Inflammatory macrophage treated with lipopolysaccharide for 4 hours (primary cell): ENCODE data around the gene CTDP1.

Source experiments
- DNase-seq: peaks from one replicate; pipeline ENCODE4 v3.0.0-alpha.2; 2020

The CTDP1 gene

DNA sequence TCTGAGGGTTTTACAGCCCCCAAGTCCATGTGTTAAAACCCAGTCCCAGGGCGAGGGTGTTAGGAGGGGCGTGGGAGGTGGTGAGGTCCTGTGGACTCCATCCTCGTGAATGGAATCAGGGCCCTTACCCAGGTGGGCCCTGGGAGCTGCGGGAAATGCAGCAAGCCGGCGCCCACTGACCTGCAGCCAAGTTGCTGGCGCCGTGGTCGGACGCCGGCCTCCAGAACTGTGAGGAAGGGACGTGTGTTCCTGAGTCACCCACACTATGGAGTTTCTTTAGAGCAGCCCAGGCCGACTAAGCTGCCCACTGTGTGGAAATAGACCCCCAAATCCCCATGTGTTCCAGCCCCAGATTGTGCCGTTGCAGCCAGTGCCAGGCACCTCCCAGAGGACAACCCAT lies 26.4 kb downstream of the CTDP1 start:
- no peak for DNase-seq

DNA sequence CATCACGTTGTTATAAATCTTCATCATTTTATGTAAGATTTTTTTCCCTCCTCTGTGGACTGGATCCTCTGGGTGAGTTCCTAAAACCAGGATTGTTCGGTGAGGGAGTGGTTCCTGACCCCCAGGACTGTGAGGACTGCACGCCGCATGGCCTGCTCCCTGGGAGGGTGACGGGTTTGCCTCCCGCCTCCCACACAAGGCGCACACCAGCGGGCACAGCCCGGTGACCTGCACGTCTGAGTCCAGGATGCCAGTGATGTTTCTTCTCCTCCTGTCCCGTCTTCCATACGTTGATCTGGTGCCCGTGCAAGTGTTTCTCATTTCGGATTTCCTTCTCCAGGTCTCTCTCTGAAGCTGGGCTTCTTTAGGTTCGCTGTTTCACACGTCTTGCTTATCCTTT lies 27.1 kb downstream of the CTDP1 start:
- DNase-seq, result no peak

DNA sequence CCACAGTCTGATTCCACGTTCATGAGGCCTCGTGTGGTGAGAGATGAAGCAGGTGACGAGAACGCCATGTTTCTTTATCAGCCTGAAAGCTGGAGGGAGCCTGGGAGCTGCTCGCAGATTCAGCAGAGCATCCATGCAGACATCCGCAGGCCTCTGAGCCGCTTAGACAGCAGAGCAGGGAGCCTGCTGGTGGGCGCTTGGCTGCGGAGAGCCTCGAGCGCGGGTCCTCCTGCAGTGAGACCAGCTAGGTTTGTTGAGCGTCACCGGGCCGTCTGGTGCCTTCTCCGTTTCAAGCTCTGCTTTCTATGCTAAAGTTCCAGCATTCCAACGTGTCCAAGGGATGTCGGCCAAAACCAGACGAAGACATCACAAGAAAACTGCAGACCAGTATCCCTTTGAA lies 27.6 kb downstream of the CTDP1 start:
- DNase-seq, result no peak

DNA sequence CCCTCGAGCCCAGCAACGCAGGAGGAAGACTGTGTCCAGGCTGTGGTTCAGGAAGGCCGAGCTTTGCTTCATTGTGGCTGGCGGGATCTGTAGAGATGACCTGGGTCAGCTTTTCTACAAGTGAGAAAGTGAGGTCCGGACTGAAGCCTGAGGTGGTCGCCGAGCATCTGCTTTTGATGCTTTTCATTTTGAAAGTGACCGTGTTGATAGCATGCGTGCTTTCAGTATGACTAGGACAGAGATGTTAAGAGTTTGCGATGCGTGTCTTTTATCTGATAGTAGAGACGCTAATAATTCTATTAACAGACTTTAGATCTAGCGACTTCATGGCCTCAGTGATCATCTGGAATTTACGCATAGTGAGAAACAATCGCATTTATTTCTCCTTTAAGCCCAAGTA lies 28.1 kb downstream of the CTDP1 start:
- DNase-seq, result no peak

DNA sequence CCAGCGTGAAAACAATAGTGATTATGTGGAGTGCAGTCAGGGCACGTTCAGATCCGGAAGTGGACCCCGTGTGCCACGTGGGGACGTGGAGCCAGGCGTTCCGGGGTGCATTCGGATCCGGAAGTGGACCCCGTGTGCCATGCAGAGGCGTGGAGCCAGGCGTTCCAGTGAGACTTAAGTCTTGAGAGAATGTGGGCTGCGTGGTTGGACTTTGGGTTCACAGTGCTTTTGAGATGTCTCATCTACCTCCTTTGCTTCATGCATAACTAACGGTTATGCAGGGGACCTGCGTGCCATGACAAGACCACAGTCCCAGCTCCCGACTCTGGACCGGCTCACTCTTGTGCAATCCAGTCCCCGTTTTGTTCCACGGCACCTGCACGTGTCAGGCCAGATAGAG lies 28.8 kb downstream of the CTDP1 start:
- DNase-seq, result no peak

DNA sequence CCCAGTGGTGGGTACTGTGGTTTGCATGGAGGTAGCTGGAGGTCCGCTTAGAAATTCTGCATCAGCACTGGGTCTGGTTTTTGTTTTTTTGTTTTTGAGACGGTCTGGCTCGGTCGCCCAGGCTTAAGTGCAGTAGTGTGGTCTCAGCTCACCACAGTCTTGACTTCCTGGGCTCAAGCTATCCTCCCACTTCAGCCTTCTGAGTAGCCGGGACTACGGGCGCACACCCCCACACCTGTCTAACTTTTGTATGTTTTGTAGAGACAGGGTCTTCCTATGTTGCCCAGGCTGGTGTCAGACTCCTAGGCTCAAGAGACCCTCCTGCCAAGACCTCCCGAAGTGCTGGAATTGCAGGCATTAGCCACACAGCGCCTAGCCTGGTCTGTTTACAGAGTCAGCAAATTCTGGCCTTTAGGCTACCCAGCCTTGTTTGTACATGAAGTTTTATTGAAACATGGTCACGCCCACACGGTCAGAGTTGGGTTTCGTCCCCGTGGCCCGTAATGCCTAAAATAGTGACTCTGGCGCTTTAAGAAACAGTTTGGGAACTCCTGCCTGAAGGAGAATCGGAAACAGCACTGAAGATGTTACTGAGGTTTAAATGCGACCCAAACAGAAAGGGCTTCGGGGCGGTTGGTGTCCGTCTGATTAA lies 32.7 kb downstream of the CTDP1 start:
- DNase-seq, result no peak

DNA sequence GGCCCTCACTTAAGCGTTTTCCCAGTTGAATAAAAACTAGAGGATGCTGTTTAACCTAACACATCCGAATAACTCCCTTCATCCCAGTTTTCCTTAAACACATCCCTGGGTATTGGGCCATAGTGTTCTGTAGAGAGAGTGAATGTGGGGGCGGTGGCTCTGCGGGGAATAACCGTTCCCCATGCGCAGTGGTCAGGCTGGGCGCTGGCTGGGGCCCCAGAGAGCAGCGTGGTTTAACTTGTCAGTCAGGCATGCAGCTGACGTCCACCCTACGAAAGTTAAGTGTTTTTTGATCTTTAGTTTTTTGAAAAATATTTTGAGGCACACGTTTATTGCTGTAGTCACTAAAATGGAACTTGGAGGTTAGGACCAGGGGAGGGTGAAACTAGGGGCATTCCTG lies 33.7 kb downstream of the CTDP1 start:
- no peak for DNase-seq

DNA sequence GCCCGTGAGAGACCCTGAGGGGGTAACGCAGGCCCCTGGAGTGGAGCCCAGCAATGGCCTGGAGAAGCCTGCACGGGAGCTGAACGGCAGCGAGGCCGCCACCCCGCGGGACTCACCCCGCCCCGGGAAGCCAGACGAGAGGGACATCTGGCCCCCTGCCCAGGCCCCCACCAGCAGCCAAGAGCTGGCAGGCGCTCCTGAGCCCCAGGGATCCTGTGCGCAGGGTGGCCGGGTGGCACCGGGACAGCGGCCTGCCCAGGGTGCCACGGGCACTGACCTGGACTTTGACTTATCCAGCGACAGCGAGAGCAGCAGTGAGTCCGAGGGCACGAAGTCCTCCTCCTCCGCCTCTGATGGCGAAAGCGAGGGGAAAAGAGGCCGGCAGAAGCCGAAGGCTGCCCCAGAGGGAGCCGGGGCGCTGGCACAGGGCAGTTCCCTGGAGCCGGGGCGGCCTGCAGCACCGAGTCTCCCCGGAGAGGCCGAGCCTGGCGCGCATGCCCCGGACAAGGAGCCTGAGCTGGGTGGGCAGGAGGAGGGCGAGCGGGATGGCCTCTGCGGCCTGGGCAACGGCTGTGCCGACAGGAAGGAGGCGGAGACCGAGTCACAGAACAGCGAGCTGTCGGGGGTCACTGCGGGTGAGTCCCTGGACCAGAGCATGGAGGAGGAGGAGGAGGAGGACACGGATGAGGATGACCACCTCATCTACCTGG lies 35.1 kb downstream of the CTDP1 start:
- no peak for DNase-seq

DNA sequence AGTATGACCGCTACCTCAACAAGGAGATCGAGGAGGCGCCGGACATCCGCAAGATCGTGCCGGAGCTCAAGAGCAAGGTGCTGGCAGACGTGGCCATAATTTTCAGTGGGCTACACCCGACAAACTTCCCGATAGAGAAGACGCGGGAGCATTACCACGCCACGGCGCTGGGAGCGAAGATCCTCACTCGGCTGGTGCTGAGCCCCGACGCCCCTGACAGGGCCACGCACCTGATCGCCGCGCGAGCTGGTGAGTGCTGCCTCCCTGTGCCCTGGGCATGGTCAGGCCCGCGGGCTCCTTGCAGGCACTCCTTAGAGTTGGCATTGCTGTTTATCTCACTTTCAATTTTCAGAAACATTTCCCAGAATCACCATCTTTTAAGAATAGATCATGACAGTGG lies 35.7 kb downstream of the CTDP1 start:
- DNase-seq, result no peak

DNA sequence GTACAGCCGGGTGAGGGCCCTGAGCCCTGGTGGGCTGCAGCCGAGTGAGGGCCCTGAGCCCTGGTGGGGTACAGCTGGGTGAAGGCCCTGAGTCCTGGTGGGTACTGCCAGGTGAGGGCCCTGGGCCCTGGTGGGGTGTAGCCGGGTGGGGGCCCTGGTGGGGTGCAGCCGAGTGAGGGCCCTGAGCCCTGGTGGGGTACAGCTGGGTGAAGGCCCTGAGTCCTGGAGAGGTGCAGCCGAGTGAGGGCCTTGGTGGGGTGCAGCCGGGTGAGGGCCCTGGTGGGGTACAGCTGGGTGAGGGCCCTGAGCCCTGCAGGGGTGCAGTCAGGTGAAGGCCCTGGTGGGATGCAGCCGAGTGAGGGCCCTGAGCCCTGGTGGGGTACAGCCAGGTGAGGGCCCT lies 37.5 kb downstream of the CTDP1 start:
- no peak for DNase-seq

DNA sequence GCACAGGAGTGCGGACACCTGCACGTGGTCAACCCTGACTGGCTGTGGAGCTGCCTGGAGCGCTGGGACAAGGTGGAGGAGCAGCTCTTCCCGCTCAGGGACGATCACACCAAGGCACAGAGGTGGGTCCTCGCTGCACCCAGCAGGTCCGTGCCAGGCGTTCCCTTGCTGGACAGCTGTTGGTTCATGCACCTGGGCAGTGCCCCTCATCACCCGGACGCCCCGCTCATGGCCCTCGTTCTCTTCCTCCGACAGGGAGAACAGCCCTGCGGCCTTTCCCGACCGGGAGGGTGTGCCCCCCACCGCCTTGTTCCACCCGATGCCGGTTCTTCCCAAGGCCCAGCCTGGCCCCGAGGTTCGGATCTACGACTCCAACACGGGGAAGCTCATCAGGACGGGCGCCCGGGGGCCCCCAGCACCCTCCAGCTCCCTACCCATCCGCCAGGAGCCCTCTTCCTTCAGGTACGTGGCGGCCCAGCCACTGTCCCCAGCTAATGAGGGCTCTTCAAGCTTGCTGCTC lies 38.0 kb downstream of the CTDP1 start:
- DNase-seq, result no peak

DNA sequence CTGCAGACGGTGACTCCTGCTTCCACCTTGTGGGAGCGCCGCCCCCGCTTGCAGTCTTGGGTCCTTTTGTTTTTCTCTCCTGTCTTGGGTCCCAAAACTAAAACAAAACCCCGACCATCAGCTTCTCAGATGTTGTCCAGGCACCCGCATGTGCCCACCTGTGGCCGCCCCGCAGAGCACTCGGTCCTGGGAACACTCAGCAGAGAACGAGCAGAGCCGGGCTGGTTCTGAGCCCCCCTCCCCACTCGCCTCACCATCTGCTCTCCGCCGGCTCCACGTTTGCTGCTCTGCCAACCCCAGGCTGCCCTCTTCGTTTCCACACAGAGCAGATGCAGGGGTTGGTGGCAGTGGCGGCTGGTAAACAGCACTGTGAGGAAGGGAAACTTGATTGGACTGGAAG lies 38.5 kb downstream of the CTDP1 start:
- no peak for DNase-seq

DNA sequence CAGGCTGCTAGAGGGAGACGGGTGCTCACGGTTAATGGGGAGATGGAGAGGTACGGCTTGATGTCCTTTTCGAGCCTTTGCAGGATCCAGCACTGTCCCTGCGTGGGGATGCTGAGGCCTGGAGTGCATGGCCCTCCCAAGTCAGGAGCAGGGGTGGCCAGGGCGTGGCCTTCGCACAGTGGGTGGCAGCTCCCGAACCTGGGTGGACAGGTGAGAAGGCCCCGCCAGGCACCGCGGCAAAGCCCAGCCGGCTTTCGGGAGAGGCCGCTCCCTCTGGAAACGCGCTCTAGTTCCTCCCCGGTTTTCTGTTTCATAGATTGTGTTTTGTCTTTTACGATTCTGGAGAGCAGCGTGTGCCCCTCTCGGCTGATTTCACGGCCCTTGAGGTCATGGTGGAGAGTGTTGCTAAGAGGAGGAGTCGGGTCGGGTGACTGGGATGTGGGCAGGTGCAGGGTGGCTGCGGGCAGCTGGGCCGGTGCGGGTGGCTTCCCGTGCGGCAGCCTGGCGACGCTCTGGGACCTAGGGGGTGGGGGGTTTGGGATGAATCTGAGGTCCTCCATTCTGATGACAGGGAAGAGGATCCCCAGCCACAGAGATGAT lies 39.4 kb downstream of the CTDP1 start:
- DNase-seq, result no peak

DNA sequence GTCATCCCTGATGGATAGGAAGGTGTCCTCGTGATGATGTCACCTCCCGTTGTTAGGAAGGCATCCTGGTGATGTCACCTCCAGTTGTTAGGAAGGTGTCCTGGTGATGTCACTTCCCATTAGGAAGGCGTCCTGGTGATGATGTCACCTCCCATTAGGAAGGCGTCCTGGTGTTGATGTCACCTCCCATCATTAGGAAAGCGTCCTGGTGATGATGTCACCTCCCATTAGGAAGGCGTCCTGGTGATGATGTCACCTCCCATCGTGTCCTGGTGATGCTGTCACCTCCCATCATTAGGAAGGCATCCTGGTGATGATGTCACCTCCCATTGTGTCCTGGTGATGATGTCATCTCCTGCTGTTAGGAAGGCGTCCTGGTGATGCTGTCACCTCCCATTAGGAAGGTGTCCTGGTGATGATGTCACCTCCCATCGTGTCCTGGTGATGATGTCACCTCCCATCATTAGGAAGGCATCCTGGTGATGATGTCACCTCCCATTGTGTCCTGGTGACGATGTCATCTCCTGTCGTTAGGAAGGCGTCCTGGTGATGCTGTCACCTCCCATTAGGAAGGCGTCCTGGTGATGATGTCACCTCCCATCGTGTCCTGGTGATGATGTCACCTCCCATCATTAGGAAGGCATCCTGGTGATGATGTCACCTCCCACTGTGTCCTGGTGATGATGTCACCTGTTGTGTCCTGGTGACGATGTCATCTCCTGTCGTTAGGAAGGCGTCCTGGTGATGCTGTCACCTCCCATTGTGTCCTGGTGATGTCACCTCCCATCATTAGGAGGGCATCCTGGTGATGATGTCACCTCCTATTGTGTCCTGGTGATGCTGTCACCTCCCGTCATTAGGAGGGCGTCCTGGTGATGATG lies 40.1 kb downstream of the CTDP1 start:
- DNase-seq, result peak; percentile 9

DNA sequence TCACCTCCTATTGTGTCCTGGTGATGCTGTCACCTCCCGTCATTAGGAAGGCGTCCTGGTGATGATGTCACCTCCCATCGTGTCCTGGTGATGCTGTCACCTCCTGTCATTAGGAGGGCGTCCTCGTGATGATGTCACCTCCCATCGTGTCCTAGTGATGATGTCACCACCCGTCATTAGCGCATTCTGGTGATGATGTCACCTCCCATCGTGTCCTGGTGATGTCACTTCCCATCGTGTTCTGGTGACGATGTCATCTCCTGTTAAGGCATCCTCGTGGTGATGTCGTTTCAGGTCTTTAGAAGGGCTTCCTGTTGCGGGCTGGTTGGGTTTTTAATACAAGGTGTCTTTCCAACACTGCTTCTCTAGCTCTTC lies 40.7 kb downstream of the CTDP1 start:
- DNase-seq, result no peak

DNA sequence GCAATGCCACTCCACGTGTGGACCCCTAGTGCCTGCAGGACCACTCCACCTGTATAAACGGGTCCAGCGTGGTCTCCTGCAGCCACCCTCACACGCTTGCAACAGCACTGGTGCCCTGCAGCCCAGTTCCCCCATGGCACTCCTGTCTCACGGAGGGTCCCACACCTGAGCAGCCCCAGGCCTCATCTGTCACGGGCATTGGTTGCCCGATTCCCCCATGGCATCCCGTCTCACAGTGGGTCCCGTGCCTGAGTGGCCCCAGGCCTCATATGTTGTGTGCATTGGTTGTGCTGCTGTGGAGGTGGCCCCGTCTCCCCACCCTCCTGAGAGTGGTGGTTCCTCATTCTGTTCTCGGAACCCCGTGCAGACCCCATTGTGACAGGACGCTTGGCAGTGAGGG lies 43.4 kb downstream of the CTDP1 start:
- DNase-seq, result no peak

DNA sequence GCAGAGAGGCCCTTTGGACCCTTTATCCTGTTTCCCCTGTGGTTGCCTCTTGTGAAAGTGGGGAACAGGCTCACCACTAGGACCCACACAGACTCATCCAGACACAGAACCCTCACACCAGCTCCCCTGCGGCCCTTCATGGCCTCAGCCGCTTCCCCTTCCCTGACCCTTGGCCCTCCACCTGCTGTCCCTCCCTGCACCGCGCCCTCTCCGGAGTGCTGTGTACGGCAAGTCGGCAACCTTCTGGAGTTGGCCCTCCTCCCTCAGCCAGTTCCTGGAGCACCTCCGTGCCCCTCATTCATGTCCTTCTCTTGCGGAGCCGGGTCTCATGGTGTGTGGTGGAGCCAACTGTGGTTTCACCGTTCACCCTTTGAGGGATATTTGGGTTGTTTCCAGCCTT lies 44.0 kb downstream of the CTDP1 start:
- DNase-seq, result no peak

DNA sequence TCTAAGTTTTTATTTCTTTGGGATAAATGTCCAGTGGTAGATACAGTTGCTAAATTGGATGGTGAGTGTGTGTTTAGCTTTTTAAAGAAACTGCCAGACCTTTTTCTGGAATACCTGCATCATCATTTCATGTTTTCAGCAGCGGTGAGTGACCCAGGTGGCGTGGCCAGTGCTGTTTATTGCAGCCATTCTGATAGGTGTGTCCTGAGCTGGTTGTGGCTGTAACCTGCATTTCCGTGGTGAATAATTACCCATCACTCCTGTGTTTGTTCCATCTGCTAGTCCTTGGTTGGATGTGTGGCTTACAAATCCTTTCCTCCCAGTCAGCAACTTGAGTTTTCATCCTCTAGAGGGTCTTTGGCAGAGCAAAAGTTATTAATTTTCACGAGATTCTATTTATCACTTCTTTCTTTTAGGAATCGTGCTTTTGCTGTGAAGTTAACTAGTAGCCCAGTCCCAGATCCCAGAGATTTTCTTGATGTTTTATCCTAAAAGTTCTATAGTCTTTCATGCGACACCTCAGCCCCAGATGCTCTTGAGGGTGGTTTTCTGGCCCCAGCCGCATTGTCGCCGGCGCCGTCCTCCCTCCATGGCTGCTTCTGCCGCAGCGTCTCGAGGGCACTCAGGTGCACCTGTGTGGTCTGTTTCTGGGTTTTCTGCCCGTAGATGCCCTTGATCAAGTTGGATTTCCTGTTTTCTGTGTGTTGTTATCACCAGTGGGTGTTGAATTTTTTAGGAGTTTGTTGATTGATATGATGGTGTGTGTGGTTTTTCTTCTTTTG lies 44.9 kb downstream of the CTDP1 start:
- DNase-seq, result no peak

DNA sequence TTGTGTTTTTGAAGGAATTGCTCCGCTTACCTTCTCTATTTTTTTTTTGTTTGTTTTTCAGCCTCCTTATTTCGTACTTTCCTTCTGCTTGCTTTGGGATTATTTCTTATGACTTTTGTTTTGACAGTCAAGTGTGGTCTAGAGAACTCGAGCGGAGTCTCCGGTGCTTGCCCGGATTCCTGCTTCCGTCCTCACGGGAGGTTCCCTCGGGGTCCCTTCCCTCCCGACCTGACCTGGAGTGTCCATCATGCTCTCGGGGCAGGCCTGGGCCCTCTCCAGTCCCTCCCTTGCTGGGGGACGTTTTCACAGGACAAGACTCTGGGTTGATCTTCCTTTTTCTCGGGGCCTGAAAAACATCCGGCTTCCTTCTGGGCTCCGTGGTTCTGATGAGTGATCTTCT lies 45.9 kb downstream of the CTDP1 start:
- no peak for DNase-seq

DNA sequence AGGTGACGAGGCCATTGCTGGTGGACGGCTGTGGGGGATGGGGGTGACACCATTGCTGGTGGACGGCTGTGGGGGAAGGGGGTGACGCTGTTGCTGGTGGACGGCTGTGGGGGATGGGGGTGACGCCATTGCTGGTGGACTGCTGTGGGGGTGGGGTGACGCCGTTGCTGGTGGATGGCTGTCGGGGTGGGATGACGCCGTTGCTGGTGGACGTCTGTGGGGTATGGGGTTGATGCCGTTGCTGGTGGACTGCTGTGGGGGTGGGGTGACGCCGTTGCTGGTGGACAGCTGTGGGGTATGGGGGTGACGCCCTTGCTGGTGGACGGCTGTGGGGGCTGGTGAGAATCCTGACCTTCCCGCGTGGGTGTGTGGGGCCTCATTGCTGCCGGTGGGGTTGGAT lies 47.1 kb downstream of the CTDP1 start:
- no peak for DNase-seq

DNA sequence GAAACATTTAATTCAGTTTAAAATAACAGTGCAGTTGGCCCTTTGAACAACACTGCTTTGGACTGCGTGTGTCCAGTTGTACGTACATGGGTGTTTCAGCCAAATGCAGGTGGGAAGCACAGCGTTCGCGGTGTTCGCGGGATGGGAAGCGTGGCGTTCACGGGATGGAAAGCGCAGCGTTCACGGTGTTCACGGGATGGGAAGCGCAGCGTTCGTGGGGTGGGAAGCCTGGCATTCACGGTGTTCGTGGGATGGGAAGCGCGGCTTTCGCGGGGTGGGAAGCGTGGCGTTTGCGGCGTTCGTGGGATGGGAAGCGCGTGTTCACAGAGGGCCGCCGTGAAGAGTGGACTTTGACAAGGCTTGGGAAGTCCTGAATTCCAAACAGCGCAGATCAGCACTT lies 47.6 kb downstream of the CTDP1 start:
- no peak for DNase-seq

DNA sequence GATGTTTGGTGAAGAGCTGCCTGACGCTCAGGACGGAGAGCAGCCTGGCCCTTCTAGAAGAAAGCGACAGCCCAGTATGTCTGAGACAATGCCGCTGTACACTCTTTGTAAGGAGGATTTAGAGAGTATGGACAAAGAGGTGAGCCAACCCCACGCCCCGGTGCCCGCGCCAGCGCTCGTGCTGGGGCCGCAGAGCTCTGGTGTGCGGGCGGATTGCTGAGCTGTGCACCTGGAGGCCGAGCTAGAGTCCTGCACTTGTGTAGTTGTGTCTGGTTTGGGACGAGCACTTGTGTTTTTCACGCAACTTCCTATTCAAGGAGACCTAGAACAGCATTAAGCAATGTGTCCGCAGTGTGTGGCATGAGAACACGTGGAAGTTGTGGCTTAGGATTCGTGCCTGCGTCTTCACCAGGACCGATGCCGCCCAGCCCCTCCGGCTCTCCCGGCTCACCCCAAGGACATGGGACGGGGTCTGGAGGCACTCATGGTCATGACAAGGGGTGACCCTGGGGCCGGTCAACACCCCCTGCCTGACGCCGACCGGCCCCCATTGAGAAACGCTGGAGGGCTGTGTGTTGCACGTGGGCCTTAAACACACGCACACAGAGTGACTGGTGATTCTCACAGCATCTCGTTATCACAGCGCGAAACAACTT lies 49.5 kb downstream of the CTDP1 start:
- DNase-seq, result no peak
